BLaER1 treated with 17β-estradiol and CSF1 and Interleukin-3, amounts not matched to agents 10 nM and 100 nM (cell line): Measurements from ENCODE around the gene BRD1.

ENCODE experiments used
- H3K27ac ChIP-seq, 11 experiments: shearing (Covaris generic); formaldehyde crosslinking; 2 replicates each; pipeline ENCODE4 v1.8.1; 2022
- H3K27me3 ChIP-seq, 11 experiments: shearing (Covaris generic); formaldehyde crosslinking; 2 replicates each; pipeline ENCODE4 v1.8.1; 2022
- H3K36me3 ChIP-seq, 11 experiments: shearing (Covaris generic); formaldehyde crosslinking; 2 replicates each; pipeline ENCODE4 v1.8.1; 2022
- H3K4me1 ChIP-seq, 10 experiments: shearing (Covaris generic); formaldehyde crosslinking; 2 replicates each; pipeline ENCODE4 v1.8.1; 2022
- H3K4me2 ChIP-seq, 11 experiments: shearing (Covaris generic); formaldehyde crosslinking; 2 replicates each; pipeline ENCODE4 v1.8.1; 2022
- H3K4me3 ChIP-seq, 10 experiments: shearing (Covaris generic); formaldehyde crosslinking; 2 replicates each; pipeline ENCODE4 v1.8.1; 2022
- H3K9ac ChIP-seq, 11 experiments: shearing (Covaris generic); formaldehyde crosslinking; 2 replicates each; pipeline ENCODE4 v1.8.1; 2022
- H3K9me3 ChIP-seq, 11 experiments: shearing (Covaris generic); formaldehyde crosslinking; replicated peaks in 1 of 11; 2 replicates each; pipeline ENCODE4 v1.8.1; 2022
- H4K20me1 ChIP-seq, 11 experiments: shearing (Covaris generic); formaldehyde crosslinking; 2 replicates each; pipeline ENCODE4 v1.8.1; 2022
- Cebpa-rat ChIP-seq, 11 experiments: shearing (Covaris generic); IDR thresholded peaks; 2 replicates each; pipeline ENCODE4 v1.8.1; 2022

Gene BRD1

DNA sequence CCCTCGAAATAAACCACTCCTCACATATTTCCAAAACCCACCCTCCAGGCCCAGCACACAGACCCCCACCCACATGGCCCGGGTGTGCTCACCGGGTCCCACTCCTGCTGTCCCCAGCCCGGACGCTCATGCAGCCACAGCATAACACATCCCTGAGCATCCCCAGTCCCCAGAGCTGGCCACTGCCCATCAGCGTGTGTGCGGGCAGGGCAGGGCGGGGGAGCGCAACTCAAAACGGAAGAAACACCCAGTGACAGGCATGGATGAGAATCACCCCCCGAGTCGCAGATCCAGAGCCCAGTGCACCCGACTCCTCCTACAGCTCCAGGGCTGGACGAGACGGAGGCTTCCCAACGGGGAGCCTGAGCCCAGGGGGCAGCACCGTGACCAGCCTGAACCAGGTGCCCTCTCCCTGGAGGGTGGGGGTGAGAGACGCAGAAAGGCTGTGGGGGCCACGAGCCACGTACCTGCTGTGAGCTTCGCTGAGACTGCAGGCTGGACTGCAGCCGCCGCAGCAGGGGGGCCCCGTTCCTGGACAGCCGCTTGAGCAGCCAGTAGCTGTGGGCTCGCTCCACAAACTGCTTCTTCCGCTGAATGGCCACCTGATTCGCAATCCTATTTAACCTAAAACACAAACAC lies 23.8 kb downstream of the BRD1 start:
- peak overlapping the region in 8 of 11 experiments; percentile 8 to 50 (median 38); a peak in 16 of 22 replicates for H3K4me2 ChIP-seq
- peak overlapping the region in 4 of 11 experiments; percentile 4 to 26 (median 11); a peak in 4 of 22 replicates for H3K9ac ChIP-seq
- no peaks in the 10 kb centered on the region for H3K27me3 ChIP-seq
- peaks cover 0 to 9% (median 0%) of the 10 kb centered on the region in 11 experiments; a peak in 1 of 22 replicates for H3K9me3 ChIP-seq
- H3K27ac ChIP-seq, result peak overlapping the region in 2 of 11 experiments; percentile 10 to 40; a peak in 2 of 22 replicates
- H3K36me3 ChIP-seq, result peaks cover 78 to 100% (median 96%) of the 10 kb centered on the region in 11 experiments
- no peak for TF ChIP-seq Cebpa-rat (IDR thresholded peaks at IDR 0.05)
- peaks cover 99 to 100% (median 100%) of the 10 kb centered on the region in 11 experiments for H4K20me1 ChIP-seq
- peaks cover 13 to 52% (median 45%) of the 10 kb centered on the region in 10 experiments for H3K4me1 ChIP-seq
- no peak overlapping the region for H3K4me3 ChIP-seq

GRCh38 chr22:49803134-49803533 lies 24.5 kb downstream of the BRD1 start:
- Histone ChIP-seq H3K36me3 (peaks cover 83 to 100% (median 96%) of the 10 kb centered on the region in 11 experiments), H3K4me1 (peaks cover 6 to 46% (median 40%) of the 10 kb centered on the region in 10 experiments), H3K9me3 (peaks cover 0 to 7% (median 0%) of the 10 kb centered on the region in 11 experiments; a peak in 1 of 22 replicates), H3K4me3 (no peak overlapping the region), H3K9ac (peak overlapping the region in 3 of 11 experiments; percentile 4 to 44 (median 26); a peak in 3 of 22 replicates), H3K4me2 (peak overlapping the region in 8 of 11 experiments; percentile 8 to 54 (median 38); a peak in 16 of 22 replicates), H3K27me3 (no peaks in the 10 kb centered on the region), H4K20me1 (peaks cover 99 to 100% (median 100%) of the 10 kb centered on the region in 11 experiments), H3K27ac (peak overlapping the region in 6 of 11 experiments; percentile 10 to 40 (median 26); a peak in 6 of 22 replicates)
- TF ChIP-seq Cebpa-rat (IDR thresholded peaks at IDR 0.05), result no peak

DNA sequence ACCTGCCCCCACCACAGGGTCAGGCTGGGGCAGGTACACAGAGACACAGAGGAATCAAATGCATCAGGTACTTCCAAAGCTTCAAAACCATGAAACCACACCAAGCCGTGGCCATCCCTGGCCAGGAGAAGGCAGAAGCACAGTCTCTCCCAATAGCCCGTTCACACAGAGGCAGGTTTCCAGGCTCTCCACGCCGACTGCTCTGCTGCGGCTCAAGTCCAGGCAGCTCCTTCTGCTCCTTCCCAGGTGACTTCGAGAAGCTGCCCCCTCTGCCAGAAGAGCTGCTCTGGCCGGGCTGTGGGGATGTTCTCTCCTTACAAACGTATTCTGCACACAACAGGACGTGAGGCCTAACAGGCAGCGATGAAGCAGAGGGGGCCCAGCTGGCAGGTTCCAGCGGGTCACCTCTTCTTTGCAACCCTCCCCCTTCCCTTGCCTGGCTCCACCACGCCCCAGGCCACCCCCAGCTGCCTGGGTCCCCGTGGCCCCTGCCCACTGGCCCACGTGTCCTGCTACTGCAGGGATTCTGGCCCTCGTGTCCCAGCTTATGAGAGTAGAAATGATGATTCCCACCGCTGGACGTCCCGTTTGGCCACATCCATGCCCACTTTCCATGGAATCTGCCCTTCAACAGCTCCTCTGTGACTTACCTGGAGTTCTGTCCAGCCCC lies 26.1 kb downstream of the BRD1 start:
- Histone ChIP-seq H4K20me1 (peaks cover 99 to 100% (median 100%) of the 10 kb centered on the region in 11 experiments), H3K4me1 (peaks cover 0 to 39% (median 35%) of the 10 kb centered on the region in 10 experiments; a peak in 18 of 20 replicates), H3K27ac (no peak overlapping the region; a peak in 1 of 22 replicates), H3K4me2 (no peak overlapping the region), H3K9ac (0 out of 22 replicates have a peak overlapping the region, but pooled peaks of 2 of the 11 experiments have one; percentile 9 to 19), H3K9me3 (no peaks in the 10 kb centered on the region), H3K36me3 (peaks cover 89 to 100% (median 97%) of the 10 kb centered on the region in 11 experiments), H3K27me3 (no peaks in the 10 kb centered on the region), H3K4me3 (no peak overlapping the region)
- no peak for TF ChIP-seq Cebpa-rat (IDR thresholded peaks at IDR 0.05)

- H3K27ac ChIP-seq, result no peak overlapping the region
- peaks cover 94 to 100% (median 97%) of the 10 kb centered on the region in 11 experiments for H3K36me3 ChIP-seq
- H3K4me3 ChIP-seq, result no peak overlapping the region
- H3K4me2 ChIP-seq, result no peak overlapping the region
- TF ChIP-seq Cebpa-rat (IDR thresholded peaks at IDR 0.05), result no peak
- H4K20me1 ChIP-seq, result peaks cover 99 to 100% (median 100%) of the 10 kb centered on the region in 11 experiments
- no peaks in the 10 kb centered on the region for H3K9me3 ChIP-seq
- H3K9ac ChIP-seq, result peak overlapping the region in 3 of 11 experiments; percentile 9 to 31 (median 19); a peak in 1 of 22 replicates
- peaks cover 0 to 30% (median 29%) of the 10 kb centered on the region in 10 experiments; a peak in 16 of 20 replicates for H3K4me1 ChIP-seq
- no peaks in the 10 kb centered on the region for H3K27me3 ChIP-seq
Measured at GRCh38 chr22:49800408-49801238, 27.1 kb downstream of the BRD1 start.

- TF ChIP-seq Cebpa-rat (IDR thresholded peaks at IDR 0.05), result no peak
- Histone ChIP-seq H3K9ac (0 out of 22 replicates have a peak overlapping the region, but pooled peaks of 1 of the 11 experiments have one; percentile 31), H3K4me2 (no peak overlapping the region), H3K9me3 (no peaks in the 10 kb centered on the region), H4K20me1 (peaks cover 99 to 100% (median 100%) of the 10 kb centered on the region in 11 experiments), H3K4me1 (peaks cover 0 to 20% (median 19%) of the 10 kb centered on the region in 10 experiments; a peak in 16 of 20 replicates), H3K27me3 (no peaks in the 10 kb centered on the region), H3K4me3 (no peak overlapping the region), H3K36me3 (peaks cover 95 to 100% (median 97%) of the 10 kb centered on the region in 11 experiments), H3K27ac (no peak overlapping the region)
Measured at GRCh38 chr22:49799431-49800075, 28.1 kb downstream of the BRD1 start.

- no peak overlapping the region for H3K27ac ChIP-seq
- H3K4me3 ChIP-seq, result no peak overlapping the region
Measured at GRCh38 chr22:49798486-49799151, 29.1 kb downstream of the BRD1 start.

DNA sequence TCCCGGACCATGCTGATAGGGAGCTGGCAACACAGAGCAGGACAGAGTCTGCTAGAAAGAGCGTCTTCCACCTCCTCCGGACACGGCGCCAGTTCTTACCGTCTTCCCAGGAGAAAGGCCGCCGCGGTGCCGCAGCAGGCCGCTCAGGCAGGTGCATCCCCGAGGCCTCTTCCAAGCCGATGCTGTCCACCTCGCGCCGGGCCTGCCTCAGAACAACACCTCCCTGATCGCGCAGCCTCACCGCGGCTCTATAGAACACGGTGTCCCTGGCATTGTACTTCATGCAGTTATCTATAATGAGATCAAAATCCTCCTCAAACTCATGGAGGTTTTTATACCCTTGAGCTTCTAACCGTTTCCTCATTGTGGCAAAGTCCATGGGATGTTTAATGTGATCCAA lies 30.0 kb downstream of the BRD1 start:
- no peak overlapping the region for H3K4me3 ChIP-seq
- no peak overlapping the region for H3K27ac ChIP-seq
- H3K4me2 ChIP-seq, result no peak overlapping the region
- H3K9ac ChIP-seq, result no peak overlapping the region
- no peaks in the 10 kb centered on the region for H3K9me3 ChIP-seq
- no peaks in the 10 kb centered on the region for H3K27me3 ChIP-seq
- H3K36me3 ChIP-seq, result peaks cover 95 to 100% (median 97%) of the 10 kb centered on the region in 11 experiments
- H3K4me1 ChIP-seq, result peaks cover 0 to 1% (median under 1%) of the 10 kb centered on the region in 10 experiments; a peak in 5 of 20 replicates
- peaks cover 99 to 100% (median 100%) of the 10 kb centered on the region in 11 experiments for H4K20me1 ChIP-seq
- no peak for TF ChIP-seq Cebpa-rat (IDR thresholded peaks at IDR 0.05)

More at GRCh38 chr22:49798486-49799151, 29.1 kb downstream of the BRD1 start:
- H3K9me3 ChIP-seq, result no peaks in the 10 kb centered on the region
- H3K36me3 ChIP-seq, result peaks cover 95 to 100% (median 97%) of the 10 kb centered on the region in 11 experiments
- no peak overlapping the region for H3K4me2 ChIP-seq
- TF ChIP-seq Cebpa-rat (IDR thresholded peaks at IDR 0.05), result no peak
- peaks cover 99 to 100% (median 100%) of the 10 kb centered on the region in 11 experiments for H4K20me1 ChIP-seq
- H3K4me1 ChIP-seq, result peaks cover 0 to 10% (median 9%) of the 10 kb centered on the region in 10 experiments; a peak in 16 of 20 replicates
- H3K9ac ChIP-seq, result no peak overlapping the region
- H3K27me3 ChIP-seq, result no peaks in the 10 kb centered on the region
